Measurements from ENCODE around the gene POLRMT. TPM values are rescaled to one million over a fixed set of nuclear protein-coding genes. Genes with fewer than 3 reads are reported as not detected.

The POLRMT gene
- total and polyA plus RNA-seq, 4 donors = 16.0 to 41.4 (median 35.1) TPM

DNA sequence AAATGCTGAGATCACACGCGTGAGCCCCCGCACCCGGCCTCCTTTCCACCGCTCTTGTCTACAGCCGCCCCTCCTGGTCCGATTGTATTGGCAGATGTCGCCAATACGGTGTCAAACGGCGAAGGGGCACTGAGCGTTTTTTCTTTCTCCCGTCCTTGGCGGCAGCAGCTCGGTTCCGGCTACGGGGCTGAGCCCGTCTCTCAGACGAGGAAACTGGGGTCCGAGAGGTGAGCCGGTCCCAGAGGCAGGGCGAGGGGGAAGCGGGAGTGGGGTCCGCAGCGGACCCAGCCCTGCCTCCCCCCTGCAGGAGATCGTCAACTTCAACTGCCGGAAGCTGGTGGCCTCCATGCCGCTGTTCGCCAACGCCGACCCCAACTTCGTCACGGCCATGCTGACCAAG lies 20.4 kb downstream of the POLRMT start:
- no peak overlapping the region for H3K4me3 ChIP-seq (ENCODE audit: low read depth in 1 of 3, low read length in 3 of 3)
- H3K27me3 ChIP-seq (ENCODE audit: control insufficient read depth in 4 of 4, insufficient read depth in 4 of 4, low read length in 3 of 4) = no peaks in the 10 kb centered on the region
- TF ChIP-seq ZBTB33 (IDR thresholded peaks at IDR 0.05) = no peak
- TF ChIP-seq RAD21 (IDR thresholded peaks at IDR 0.05) = no peak
- no peak for TF ChIP-seq RXRA (IDR thresholded peaks at IDR 0.05)
- no peak for TF ChIP-seq YY1 (IDR thresholded peaks at IDR 0.05)
- no peak for TF ChIP-seq SP1 (IDR thresholded peaks at IDR 0.05)
- TF ChIP-seq FOXA2 (IDR thresholded peaks at IDR 0.05) = no peak
- TF ChIP-seq, protein P1, sequence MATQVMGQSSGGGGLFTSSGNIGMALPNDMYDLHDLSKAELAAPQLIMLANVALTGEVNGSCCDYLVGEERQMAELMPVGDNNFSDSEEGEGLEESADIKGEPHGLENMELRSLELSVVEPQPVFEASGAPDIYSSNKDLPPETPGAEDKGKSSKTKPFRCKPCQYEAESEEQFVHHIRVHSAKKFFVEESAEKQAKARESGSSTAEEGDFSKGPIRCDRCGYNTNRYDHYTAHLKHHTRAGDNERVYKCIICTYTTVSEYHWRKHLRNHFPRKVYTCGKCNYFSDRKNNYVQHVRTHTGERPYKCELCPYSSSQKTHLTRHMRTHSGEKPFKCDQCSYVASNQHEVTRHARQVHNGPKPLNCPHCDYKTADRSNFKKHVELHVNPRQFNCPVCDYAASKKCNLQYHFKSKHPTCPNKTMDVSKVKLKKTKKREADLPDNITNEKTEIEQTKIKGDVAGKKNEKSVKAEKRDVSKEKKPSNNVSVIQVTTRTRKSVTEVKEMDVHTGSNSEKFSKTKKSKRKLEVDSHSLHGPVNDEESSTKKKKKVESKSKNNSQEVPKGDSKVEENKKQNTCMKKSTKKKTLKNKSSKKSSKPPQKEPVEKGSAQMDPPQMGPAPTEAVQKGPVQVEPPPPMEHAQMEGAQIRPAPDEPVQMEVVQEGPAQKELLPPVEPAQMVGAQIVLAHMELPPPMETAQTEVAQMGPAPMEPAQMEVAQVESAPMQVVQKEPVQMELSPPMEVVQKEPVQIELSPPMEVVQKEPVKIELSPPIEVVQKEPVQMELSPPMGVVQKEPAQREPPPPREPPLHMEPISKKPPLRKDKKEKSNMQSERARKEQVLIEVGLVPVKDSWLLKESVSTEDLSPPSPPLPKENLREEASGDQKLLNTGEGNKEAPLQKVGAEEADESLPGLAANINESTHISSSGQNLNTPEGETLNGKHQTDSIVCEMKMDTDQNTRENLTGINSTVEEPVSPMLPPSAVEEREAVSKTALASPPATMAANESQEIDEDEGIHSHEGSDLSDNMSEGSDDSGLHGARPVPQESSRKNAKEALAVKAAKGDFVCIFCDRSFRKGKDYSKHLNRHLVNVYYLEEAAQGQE (IDR thresholded peaks at IDR 0.05) = no peak
- no peak for TF ChIP-seq JUND (IDR thresholded peaks at IDR 0.05)
- TF ChIP-seq, protein P2, sequence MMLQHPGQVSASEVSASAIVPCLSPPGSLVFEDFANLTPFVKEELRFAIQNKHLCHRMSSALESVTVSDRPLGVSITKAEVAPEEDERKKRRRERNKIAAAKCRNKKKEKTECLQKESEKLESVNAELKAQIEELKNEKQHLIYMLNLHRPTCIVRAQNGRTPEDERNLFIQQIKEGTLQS (IDR thresholded peaks at IDR 0.05) = no peak
- no peak for TF ChIP-seq HNF4A (conservative IDR thresholded peaks at IDR 0.05)
- no peak for TF ChIP-seq NR2F2 (IDR thresholded peaks at IDR 0.05)
- no peak for TF ChIP-seq EGR1 (IDR thresholded peaks at IDR 0.05; ENCODE audit: low read depth in 2 of 2)
- H3K27ac ChIP-seq (ENCODE audit: low read depth in 1 of 2, low read length in 2 of 2) = no peak overlapping the region
- DNase-seq (ENCODE audit: low spot score) = no peak
- H3K4me1 ChIP-seq (ENCODE audit: control insufficient read depth in 4 of 4, insufficient read depth in 4 of 4, low read length in 3 of 4) = peaks cover 0 to 4% (median 3%) of the 10 kb centered on the region in 4 donors
- peaks cover 0 to 4% (median 1%) of the 10 kb centered on the region in 4 donors for H3K36me3 ChIP-seq (ENCODE audit: control insufficient read depth in 4 of 4, insufficient read depth in 3 of 4, low read depth in 1 of 4, low read length in 3 of 4)
- H3K9me3 ChIP-seq (ENCODE audit: control insufficient read depth in 4 of 4, low read length in 3 of 4) = no peaks in the 10 kb centered on the region
- no peak overlapping the region for H3K9ac ChIP-seq (ENCODE audit: low read depth in 1 of 2, low read length in 2 of 2)
- WGBS = 93% methylated on average over 33 of the region's 33 CpGs

GRCh38 chr19:611481-611868 lies 21.9 kb downstream of the POLRMT start:
- H3K9ac ChIP-seq (ENCODE audit: low read depth in 1 of 2, low read length in 2 of 2) = no peak overlapping the region
- H3K9me3 ChIP-seq (ENCODE audit: control insufficient read depth in 4 of 4, low read length in 3 of 4) = no peaks in the 10 kb centered on the region
- TF ChIP-seq, protein P3, sequence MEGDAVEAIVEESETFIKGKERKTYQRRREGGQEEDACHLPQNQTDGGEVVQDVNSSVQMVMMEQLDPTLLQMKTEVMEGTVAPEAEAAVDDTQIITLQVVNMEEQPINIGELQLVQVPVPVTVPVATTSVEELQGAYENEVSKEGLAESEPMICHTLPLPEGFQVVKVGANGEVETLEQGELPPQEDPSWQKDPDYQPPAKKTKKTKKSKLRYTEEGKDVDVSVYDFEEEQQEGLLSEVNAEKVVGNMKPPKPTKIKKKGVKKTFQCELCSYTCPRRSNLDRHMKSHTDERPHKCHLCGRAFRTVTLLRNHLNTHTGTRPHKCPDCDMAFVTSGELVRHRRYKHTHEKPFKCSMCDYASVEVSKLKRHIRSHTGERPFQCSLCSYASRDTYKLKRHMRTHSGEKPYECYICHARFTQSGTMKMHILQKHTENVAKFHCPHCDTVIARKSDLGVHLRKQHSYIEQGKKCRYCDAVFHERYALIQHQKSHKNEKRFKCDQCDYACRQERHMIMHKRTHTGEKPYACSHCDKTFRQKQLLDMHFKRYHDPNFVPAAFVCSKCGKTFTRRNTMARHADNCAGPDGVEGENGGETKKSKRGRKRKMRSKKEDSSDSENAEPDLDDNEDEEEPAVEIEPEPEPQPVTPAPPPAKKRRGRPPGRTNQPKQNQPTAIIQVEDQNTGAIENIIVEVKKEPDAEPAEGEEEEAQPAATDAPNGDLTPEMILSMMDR (IDR thresholded peaks at IDR 0.05; ENCODE audit: low read depth, low read length, missing input control) = no peak
- no peak for TF ChIP-seq JUND (IDR thresholded peaks at IDR 0.05)
- no peak for TF ChIP-seq GABPA (IDR thresholded peaks at IDR 0.05 in 1 of 2, conservative IDR thresholded peaks at IDR 0.05 in 1 of 2)
- TF ChIP-seq FOXA1 (IDR thresholded peaks at IDR 0.05) = no peak
- TF ChIP-seq SP1 (IDR thresholded peaks at IDR 0.05) = no peak
- no peak for TF ChIP-seq NR2F2 (IDR thresholded peaks at IDR 0.05)
- no peak for TF ChIP-seq MAX (IDR thresholded peaks at IDR 0.05)
- no peak for TF ChIP-seq RXRA (IDR thresholded peaks at IDR 0.05)
- no peak for TF ChIP-seq TAF1 (conservative IDR thresholded peaks at IDR 0.05)
- TF ChIP-seq YY1 (IDR thresholded peaks at IDR 0.05) = no peak
- no peak for TF ChIP-seq HNF4G (IDR thresholded peaks at IDR 0.05)
- TF ChIP-seq ZBTB33 (IDR thresholded peaks at IDR 0.05) = no peak
- no peak for TF ChIP-seq FOXA2 (IDR thresholded peaks at IDR 0.05)
- H3K36me3 ChIP-seq (ENCODE audit: control insufficient read depth in 4 of 4, insufficient read depth in 3 of 4, low read depth in 1 of 4, low read length in 3 of 4) = peaks cover 0 to 2% (median 0%) of the 10 kb centered on the region in 4 donors
- H3K27ac ChIP-seq (ENCODE audit: low read depth in 1 of 2, low read length in 2 of 2) = no peak overlapping the region
- 75% methylated on average over 13 of the region's 13 CpGs for WGBS
- peaks cover 0 to 4% (median 3%) of the 10 kb centered on the region in 4 donors for H3K4me1 ChIP-seq (ENCODE audit: control insufficient read depth in 4 of 4, insufficient read depth in 4 of 4, low read length in 3 of 4)
- H3K4me3 ChIP-seq (ENCODE audit: low read depth in 1 of 3, low read length in 3 of 3) = no peak overlapping the region
- DNase-seq (ENCODE audit: low spot score) = no peak
- no peaks in the 10 kb centered on the region for H3K27me3 ChIP-seq (ENCODE audit: control insufficient read depth in 4 of 4, insufficient read depth in 4 of 4, low read length in 3 of 4)

Measured in liver (tissue), 9 donors.